ENCODE measurements around the gene FYTTD1. TPM values are rescaled to one million over a fixed set of nuclear protein-coding genes. Genes with fewer than 3 reads are reported as not detected.

The FYTTD1 gene
- total and polyA plus RNA-seq, 2 of the 4 experiments (the other 2 are of a cell fraction), result 20.4 to 50.2 TPM

DNA sequence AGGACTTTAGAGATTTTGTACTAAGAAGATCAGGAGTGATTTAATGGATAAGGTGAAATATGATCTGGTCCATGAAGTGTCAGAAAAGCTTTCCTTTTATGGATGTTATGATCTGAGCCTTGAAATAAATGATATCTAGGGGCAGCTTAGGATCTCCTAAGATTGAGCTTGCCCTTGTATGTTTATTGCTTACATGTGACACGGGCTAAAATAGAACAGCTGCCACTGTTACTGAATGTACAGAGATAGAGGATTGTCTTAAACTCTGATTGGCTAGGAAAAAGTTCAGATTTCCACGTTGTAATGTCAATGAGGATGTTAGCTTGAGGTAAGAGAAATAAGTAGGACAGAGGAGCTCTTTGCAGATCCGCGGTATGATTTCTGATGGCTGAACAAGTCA, 8.8 kb downstream of the FYTTD1 start:
- Histone ChIP-seq H3K79me1 (ENCODE audit: low read depth in 1 of 2, low read length in 2 of 2) (peaks cover 11 to 38% of the 10 kb centered on the region in 2 experiments; a peak in 3 of 4 replicates), H3K27me3 (ENCODE audit: control insufficient read depth, insufficient read depth, low read length) (no peaks in the 10 kb centered on the region), H3K4ac (ENCODE audit: low read depth, low read length) (no peak overlapping the region), H2BK15ac (ENCODE audit: low read depth, low read length) (no peak overlapping the region), H3K27ac (ENCODE audit: insufficient read depth, low read length) (no peak overlapping the region), H2BK120ac (ENCODE audit: low read depth, low read length) (no peak overlapping the region), H3K56ac (ENCODE audit: extremely low read depth, insufficient read depth, low read length) (no peak overlapping the region), H3K4me1 (ENCODE audit: control insufficient read depth, insufficient read depth, low read length) (peaks cover 2% of the 10 kb centered on the region; the same call in 1 of the 2 replicates), H2AFZ (replicated peaks; ENCODE audit: low read length, poor library complexity) (no peak overlapping the region), H3K9me3 (ENCODE audit: control insufficient read depth, insufficient read depth, low read length) (no peaks in the 10 kb centered on the region), H4K91ac (ENCODE audit: insufficient read depth, low read depth, low read length) (no peak overlapping the region), H3K9me1 (ENCODE audit: insufficient read depth, low read length) (peaks cover 3% of the 10 kb centered on the region; the same call in 1 of the 2 replicates), H2BK5ac (ENCODE audit: low read depth, low read length, poor library complexity, severe bottlenecking) (no peak overlapping the region), H3K4me2 (ENCODE audit: low read depth, low read length) (no peak overlapping the region), H4K20me1 (ENCODE audit: insufficient read depth, low read length) (peaks cover 32% of the 10 kb centered on the region), H2AK5ac (ENCODE audit: low read depth, low read length) (no peak overlapping the region), H3K18ac (ENCODE audit: low read depth, low read length) (no peak overlapping the region), H3K23ac (ENCODE audit: low read depth, low read length) (no peak overlapping the region), H3K14ac (replicated peaks; ENCODE audit: low read depth, low read length) (no peak overlapping the region), H3K36me3 (ENCODE audit: control insufficient read depth, insufficient read depth, low read length) (peaks cover 12% of the 10 kb centered on the region), H3K9ac (ENCODE audit: low read depth, low read length) (no peak overlapping the region), H3K4me3 (ENCODE audit: insufficient read depth, low read depth, low read length) (no peak overlapping the region), H2AK9ac (replicated peaks; ENCODE audit: low read depth, low read length, poor library complexity) (no peak overlapping the region), H2BK20ac (ENCODE audit: low read depth, low read length) (no peak overlapping the region), H4K5ac (ENCODE audit: low read depth, low read length) (no peak overlapping the region), H4K8ac (ENCODE audit: low read depth in 2 of 2, low read length in 2 of 2) (no peak overlapping the region)
- intact Hi-C loops (cut with micrococcal nuclease) (no loop called here), in situ Hi-C loops (cut with MboI; ENCODE audit: low sequenced_read_pairs) (no loop called here), dilution Hi-C loops (cut with HindIII; ENCODE audit: low sequenced_read_pairs, unreplicated experiment) (no loop called here)
- POLR2A ChIA-PET (ENCODE audit: unreplicated experiment), result no interaction called here
- CTCF ChIA-PET, result no interaction called here
- TF ChIP-seq, protein P1, sequence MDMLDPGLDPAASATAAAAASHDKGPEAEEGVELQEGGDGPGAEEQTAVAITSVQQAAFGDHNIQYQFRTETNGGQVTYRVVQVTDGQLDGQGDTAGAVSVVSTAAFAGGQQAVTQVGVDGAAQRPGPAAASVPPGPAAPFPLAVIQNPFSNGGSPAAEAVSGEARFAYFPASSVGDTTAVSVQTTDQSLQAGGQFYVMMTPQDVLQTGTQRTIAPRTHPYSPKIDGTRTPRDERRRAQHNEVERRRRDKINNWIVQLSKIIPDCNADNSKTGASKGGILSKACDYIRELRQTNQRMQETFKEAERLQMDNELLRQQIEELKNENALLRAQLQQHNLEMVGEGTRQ (IDR thresholded peaks at IDR 0.05; ENCODE audit: low read depth, low read length), result no peak
- TF ChIP-seq RAD21 (IDR thresholded peaks at IDR 0.05; ENCODE audit: low read length) (no peak), POLR2A (IDR thresholded peaks at IDR 0.05; ENCODE audit: low read depth, low read length) (no peak), CEBPB (IDR thresholded peaks at IDR 0.05; ENCODE audit: low read depth, low read length) (no peak), SMC3 (IDR thresholded peaks at IDR 0.05; ENCODE audit: low read depth, low read length) (no peak), MAZ (IDR thresholded peaks at IDR 0.05; ENCODE audit: borderline replicate concordance, low read depth, low read length) (no peak), RFX5 (IDR thresholded peaks at IDR 0.05; ENCODE audit: low read depth, low read length) (no peak), FOS (IDR thresholded peaks at IDR 0.05; ENCODE audit: low read depth, low read length) (no peak), CHD1 (IDR thresholded peaks at IDR 0.05; ENCODE audit: low read depth, low read length) (no peak), RCOR1 (IDR thresholded peaks at IDR 0.05; ENCODE audit: insufficient replicate concordance, low read length) (no peak), BHLHE40 (IDR thresholded peaks at IDR 0.05; ENCODE audit: low read depth, low read length) (no peak), MAFK (IDR thresholded peaks at IDR 0.05; ENCODE audit: low read depth, low read length) (no peak), MXI1 (IDR thresholded peaks at IDR 0.05; ENCODE audit: borderline replicate concordance, low read depth, low read length) (no peak), NFE2L2 (IDR thresholded peaks at IDR 0.05; ENCODE audit: low read depth, low read length) (no peak)
- TF ChIP-seq, protein P2, sequence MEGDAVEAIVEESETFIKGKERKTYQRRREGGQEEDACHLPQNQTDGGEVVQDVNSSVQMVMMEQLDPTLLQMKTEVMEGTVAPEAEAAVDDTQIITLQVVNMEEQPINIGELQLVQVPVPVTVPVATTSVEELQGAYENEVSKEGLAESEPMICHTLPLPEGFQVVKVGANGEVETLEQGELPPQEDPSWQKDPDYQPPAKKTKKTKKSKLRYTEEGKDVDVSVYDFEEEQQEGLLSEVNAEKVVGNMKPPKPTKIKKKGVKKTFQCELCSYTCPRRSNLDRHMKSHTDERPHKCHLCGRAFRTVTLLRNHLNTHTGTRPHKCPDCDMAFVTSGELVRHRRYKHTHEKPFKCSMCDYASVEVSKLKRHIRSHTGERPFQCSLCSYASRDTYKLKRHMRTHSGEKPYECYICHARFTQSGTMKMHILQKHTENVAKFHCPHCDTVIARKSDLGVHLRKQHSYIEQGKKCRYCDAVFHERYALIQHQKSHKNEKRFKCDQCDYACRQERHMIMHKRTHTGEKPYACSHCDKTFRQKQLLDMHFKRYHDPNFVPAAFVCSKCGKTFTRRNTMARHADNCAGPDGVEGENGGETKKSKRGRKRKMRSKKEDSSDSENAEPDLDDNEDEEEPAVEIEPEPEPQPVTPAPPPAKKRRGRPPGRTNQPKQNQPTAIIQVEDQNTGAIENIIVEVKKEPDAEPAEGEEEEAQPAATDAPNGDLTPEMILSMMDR (conservative IDR thresholded peaks at IDR 0.05; ENCODE audit: low read depth, low read length), result no peak
- TF ChIP-seq, protein P3, sequence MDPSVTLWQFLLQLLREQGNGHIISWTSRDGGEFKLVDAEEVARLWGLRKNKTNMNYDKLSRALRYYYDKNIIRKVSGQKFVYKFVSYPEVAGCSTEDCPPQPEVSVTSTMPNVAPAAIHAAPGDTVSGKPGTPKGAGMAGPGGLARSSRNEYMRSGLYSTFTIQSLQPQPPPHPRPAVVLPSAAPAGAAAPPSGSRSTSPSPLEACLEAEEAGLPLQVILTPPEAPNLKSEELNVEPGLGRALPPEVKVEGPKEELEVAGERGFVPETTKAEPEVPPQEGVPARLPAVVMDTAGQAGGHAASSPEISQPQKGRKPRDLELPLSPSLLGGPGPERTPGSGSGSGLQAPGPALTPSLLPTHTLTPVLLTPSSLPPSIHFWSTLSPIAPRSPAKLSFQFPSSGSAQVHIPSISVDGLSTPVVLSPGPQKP (IDR thresholded peaks at IDR 0.05; ENCODE audit: borderline replicate concordance, low read depth, low read length), result no peak
- ATAC-seq (ENCODE audit: low read depth), result no peak
- no peak for DNase-seq
- WGBS, 2 experiments (ENCODE audit: extremely low coverage in 2 of 2, insufficient read length in 1 of 2), result 100% methylated on average over 2 of the region's 4 CpGs; no CpG with 5 or more reads in 1 of the 2 experiments
- no TSS peak for BruUV-seq (replicated peaks)
